Measurements from ENCODE around the gene RAP1GAP2.

RAP1GAP2 gene

DNA sequence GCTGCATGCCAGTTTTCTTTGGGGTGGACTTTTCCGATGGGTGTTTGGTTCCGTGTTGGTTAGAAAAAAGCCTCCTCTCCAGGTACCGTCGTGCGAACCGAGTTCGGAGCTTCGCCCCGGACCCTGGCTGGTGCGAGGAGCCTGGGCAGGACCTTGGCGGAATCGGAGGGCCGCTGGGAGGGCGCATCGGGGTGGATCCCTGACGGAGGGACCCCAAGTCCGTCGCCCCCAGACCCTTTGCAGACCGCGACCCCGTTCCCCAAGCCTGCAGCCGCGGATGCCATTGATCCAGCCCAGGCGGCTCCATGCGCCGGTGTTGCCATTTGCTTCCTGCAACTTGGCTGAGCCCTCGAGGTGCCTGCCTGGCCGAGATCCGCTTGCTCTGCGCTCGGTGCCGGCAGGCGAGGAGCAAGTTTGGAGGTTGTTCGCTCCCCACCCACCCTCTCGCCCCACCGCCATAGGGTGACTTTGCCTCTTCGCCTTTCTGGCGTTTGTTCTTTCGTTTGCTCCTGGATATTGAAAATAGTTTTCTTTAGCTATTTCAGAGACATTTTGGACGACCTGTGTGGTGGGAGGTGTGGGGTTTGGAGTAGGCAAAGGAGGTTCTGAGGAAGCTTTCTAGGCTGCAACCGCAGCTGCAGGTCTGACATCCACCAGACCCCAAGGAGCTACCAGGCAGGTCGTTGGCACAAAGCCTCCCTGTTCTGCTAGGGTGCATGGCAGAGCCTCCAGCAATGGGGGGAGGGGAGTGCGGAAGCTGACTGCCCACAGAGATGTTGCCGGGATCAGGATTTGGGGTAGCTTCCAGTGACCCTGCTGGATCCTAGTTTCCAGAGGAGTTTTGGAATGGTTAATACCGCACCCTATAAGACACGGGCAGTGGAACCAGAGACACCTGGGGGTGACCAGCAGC, 58.2 kb downstream of the RAP1GAP2 start:
- no peak for DNase-seq

DNA sequence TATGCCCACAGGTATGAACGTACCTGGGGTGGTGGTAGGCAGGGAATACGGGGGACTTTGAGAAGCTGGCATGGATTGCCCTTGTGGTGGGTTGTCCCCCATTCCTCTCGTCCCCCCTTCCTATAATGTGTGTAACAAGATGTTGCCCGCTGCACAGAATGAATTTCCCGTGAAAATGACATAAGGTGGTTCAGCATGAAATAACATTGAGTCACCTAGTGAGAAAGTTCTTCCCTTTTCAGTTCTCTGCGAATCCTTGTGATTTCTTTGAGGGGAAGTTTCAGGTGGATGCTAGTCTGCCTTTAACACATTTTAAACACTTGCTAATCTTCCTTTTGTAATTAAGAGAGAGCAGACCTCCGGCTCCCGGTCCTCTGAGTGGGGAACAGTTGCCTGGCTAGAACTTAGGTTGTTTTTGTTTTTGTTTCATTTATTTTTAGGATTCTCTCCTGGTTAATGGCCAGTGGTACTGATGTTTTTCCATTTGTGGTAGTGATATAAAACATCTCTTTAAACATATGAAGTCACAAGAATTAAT, 58.9 kb downstream of the RAP1GAP2 start:
- no peak for DNase-seq

DNA sequence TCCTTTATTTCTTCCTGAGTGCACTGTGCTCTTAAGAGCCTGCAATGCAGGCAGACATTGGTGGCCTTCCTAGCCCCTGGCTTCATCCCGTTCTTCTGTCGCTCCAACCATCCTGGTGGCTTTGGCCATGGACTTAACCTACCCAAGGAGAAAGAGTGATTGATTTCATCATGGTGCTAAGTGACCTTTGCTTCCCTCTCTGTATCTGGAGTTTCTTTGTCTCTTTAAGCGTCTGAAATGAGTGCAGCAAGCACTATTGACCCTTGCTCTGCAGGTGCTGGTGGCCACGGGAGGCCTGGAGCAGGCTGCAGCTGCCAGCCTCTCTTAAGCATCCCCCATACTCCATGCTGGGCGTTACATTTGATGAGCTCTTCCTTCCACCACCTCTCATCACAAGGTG, 60.5 kb downstream of the RAP1GAP2 start:
- DNase-seq, result no peak

DNA sequence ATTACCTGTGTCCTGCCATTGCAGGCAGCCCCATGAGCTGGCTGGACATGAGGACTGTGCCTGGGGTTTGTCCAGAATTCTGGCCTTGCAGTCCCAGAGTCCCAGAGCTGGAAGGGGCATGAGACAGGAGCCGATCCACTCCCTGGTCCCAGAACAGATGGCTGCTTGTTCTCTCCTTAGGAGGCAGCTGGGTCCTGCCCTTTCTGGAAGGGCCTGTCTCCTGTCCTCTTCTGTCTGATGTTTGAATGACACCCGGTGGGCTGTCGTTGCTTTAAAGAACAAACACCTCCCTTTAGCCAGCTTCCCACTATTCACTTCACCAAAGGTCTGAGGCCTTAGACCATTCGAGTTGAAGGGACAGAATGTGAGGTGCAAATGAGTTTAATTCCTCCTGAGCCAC, 63.8 kb downstream of the RAP1GAP2 start:
- DNase-seq, result no peak

DNA sequence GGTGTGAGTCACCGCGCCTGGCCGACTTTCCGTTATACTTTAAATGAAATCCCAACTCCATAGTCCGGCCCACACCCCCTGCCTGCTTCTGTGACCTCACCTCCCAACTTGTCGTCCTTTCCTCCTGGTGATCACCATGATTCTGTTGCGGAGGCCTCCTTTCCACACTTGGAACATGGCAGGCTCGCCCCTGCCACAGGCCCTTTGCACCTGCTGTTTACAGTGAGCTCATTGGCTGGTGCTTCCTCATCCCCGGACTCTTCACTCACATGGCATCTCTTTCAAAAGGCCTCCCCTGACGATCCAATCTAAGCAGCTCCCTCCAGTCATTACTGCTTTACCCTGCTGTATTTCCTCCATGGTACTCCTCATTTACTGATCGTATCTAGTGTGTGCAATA, 64.6 kb downstream of the RAP1GAP2 start:
- DNase-seq, result no peak

DNA sequence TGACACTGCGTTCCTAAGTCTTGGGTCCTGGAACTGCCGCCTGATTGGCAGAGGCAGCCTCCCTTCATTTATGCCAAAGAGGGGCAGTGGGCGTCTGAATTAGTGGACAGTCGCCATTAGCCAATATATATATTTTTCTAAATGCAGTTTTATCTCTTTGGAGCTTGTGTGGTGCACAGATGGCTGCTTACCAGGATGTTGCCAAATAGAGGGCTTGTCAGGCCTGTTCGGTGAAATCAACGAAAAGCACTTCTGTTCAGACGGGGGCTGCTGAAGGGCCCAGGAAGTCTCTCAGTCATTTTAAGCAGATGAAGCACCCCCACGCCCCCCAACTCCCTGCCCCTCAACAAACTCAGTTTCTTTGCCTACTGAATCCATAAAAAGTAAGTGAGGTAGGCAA, 66.0 kb downstream of the RAP1GAP2 start:
- DNase-seq, result no peak

DNA sequence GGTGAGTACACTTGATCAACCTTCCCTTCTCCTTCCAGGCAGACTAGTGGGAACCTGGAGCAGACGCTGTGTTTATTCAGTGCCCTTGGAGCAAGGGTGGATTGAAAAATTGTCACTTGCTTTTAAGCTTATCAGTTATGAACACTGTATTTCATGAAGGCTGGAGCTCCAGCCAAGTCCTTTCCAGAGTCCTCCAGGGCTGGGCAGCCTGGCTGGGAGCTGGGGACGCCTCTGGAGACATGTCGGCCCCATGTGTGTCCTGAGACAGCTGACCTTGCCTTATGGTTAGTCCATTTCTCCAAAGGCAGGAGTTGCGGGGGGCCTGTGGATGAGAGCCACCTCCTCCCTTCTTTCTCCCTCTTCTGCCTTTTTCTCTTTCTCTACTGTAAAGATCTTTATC, 67.0 kb downstream of the RAP1GAP2 start:
- no peak for DNase-seq

DNA sequence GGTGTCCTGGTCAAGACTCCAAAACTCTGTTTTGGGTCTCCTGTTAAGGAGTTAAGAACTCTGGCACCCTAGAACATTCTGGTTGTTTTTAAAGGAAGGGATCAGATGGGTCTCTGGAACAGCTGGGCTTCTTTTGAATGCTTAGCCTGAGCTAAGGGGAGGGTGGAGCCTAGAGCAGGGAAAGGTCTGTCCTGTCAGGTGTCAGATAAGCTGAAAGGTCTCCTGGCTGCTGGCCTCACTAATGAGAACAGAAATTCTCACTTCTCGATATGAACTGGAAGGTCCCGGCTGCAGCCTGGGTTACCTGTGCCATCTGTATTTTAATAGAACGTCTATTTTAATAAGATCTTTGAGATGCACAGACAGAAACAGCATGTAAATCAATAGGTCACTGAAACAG, 69.0 kb downstream of the RAP1GAP2 start:
- DNase-seq, result no peak

DNA sequence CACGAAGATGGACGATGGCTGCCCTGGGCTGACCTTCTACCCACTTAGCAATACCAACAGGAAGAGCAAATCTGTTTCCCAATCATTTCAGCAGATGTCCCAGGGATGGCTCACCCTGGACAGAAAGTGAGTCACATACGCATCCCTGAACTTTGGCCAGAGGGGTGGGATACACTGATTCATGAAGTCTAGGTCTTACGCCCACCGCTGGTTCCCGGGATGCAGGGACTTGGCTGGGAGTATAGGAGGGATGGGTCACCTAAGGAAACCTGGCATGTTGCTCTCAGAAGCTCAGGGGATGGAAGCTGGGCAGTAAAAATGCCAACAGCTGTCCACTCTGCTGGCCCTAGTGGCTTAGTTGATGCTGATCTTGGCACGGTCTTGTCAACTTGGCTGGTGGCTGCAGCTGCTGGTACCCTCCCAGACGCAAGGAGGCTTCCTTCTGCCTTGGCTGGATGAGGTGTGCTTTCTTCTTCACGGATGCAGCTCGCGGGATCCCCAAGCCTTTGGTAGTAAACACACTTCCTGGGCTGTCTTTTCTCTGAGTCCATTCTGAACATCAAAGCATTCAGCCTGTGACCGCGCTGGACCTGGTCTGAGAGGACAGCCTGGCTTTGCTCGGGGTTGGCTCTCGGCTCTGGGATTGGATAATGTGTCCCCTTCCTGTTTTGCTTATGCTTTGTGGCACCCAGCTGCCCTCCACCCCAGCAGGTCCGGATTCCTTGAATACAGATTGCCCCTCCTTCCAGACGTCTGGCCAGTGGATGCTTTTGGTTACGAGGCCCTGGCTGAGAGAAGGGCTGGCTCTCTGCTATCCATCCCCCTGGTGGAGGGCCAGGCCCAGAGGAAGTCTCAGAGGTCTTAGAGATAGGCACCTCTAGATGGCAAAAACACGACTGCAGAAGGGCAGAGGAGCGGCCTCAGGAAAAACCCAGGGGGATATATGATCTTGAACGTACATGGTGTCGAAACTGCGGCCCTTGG, 71.5 kb downstream of the RAP1GAP2 start:
- DNase-seq, result peak; percentile 15

DNA sequence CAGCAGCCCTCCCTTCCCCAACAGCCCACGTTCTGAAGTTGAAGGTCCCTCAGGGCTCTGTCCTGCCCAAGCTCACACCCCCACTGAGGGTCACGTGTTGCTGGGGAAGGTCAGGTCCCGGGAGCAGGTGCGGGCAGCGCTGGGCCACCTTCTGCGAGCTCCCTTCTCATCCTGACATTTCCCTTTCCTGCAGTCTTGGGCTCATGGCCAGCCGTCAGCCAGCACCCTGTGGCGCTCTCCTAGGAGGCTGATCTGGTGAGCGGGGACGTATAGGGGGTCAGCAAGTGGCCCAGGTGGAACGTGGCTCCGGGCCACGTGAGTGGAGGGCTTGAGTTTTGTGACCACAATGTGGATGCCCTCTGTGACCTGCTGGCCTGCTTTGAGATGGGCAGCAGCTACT, 73.4 kb downstream of the RAP1GAP2 start:
- no peak for DNase-seq

DNA sequence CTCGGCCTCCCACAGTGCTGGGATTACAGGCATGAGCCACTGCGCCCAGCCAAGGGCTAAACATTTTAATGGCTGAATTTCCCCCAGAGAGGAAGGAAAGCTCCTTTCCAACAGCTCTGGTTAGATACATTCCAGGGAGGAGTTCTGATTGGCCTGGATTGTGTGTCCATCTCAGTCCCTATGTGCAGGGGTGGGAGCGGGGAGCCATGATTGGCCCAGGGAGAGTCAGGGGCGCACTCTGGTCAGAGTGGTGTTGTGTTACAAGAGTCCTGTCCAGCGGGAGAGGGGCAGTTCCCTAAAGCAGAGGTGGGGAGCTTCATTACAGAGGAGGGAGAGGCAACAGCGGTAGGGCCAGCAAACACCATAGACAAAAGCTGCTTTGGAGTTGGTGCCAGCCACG, 75.0 kb downstream of the RAP1GAP2 start:
- no peak for DNase-seq

DNA sequence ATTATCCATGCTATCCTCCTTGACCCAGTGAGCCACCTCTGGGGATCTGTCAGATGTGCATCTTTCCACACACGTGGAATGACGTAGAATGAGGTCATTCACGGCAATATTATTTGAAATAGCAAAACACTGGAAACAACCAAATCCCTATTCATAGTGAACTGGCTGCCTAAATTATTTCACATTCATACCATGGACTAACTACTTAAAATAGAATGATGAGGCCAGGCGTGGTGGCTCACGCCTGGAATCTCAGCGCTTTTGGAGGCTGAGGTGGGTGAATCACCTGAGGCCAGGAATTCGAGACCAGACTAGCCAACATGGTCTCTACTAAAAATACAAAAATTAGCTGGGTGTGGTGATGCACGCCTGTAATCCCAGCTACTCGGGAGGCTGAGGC, 75.5 kb downstream of the RAP1GAP2 start:
- no peak for DNase-seq

DNA sequence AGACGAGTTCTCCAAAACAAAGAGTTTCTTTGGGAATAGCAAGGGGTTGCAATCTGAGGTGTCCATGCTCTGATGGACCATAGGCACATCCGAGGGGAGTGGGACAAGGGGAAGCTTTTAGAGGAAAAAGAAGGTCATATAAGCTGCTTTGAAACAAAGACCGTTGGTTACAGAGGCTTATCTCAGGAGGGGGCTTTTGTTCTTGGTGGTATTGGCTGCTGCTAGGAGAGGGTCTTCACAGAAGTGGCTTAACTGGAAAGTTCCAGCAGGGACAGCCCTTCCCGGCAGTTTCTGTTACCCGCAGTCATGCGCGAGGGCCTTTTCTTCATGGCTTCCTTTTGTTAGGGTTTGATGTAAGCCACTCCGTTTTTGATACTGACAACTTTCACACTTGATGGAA, 76.0 kb downstream of the RAP1GAP2 start:
- DNase-seq, result no peak

DNA sequence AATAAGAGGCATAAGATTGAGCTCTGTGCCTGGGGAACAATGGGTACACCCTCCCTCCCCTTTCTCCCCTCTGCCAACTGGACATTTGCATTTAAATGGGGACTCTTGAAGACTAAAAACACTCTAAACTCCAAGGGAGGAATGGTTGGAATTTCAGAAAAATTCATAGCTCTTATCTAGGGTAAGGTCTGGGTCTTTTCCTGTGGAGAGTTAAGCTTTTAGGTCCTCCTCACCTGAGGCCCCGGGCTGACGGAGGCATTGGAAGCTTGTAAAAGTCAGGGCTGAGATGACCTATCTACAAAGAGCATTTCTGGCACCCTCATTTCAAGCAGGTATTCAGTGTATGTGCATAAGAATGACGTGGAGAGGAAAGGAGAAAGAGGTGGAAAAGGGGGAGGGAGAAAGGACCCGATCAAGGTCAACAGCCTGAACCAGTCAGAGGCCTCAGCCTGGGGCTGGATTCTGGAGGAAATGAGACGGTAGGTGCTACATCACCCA, 78.0 kb downstream of the RAP1GAP2 start:
- DNase-seq, result no peak

DNA sequence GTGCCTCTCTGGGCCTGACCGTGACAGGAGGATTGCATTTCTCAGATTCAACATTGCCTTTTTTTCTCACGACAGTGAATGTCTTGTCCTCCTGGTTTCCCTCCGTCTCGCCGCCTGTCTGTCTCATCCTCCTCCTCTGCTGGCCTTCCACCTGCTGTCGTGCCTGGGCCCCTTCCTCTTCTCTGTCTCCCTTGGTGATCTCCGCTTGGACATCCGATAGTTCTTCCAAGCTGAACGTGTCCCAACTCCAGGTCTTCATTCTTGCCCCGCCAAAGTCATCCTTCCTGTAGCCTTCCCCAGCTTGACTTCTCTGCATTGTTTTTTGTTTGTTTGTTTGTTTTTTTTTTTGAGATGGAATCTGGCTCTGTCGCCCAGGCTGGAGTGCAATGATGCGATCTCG, 79.4 kb downstream of the RAP1GAP2 start:
- DNase-seq, result no peak

DNA sequence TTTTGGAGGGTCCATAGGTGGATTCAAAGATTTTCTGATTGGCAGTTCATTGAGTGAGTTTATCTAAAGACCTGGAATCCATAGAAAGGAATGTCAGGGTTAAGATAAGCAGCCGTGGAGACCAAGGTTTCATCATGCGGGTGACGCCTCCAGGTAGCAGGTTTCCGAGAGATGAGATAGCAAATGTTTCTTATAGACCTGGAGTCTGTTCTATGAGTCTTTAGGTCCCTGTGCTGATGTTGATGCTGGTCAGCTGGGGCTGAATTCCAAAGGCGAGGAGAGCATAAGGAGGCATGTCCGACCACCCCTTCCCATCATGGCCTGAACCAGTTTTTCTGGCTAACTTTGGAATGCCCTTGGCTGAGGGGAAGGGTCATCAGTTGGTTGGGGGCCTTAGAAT, 80.2 kb downstream of the RAP1GAP2 start:
- DNase-seq, result no peak

DNA sequence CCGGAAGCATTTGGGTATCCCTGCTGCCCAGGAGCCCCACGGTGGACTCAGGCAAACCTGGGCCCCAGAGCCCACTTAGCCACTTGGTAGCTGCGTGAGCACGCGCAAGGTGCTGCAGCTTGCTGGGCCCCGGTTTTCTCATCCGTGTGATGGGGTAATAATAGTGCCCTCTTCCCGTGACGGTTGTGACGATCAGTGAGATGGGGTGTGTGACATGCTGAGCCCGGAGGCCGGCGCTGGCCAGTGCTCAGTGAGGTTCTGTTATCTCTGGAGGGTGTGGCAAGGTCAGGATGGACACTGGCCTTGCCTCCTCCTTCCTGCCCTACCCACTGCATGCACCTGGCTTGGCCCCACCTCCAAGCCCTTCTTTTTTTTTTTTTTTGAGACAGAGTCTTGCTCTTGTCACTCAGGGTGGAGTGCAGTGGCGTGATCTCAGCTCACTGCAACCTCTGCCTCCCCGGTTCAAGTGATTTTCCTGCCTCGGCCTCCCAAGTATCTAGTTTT, 82.6 kb downstream of the RAP1GAP2 start:
- DNase-seq, result no peak

DNA sequence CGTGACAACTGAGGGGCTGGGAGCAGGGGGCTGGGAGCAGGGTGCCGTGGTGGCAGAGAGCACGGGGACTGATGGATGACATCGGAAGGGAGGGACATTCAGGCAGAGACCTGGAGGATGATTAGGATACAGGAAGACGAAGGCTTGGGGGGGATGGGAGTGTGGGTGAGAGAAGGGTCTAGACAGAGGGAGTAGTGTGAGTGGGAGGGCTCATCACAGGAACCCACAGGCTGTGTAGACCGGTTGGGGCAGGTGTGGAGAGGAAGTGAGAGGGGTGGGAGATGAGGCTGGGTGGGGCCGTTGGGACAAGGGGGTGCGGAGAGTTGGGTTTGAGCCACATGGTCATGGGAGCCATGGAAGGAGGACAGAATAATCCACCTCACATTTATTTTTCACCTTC, 83.8 kb downstream of the RAP1GAP2 start:
- no peak for DNase-seq

DNA sequence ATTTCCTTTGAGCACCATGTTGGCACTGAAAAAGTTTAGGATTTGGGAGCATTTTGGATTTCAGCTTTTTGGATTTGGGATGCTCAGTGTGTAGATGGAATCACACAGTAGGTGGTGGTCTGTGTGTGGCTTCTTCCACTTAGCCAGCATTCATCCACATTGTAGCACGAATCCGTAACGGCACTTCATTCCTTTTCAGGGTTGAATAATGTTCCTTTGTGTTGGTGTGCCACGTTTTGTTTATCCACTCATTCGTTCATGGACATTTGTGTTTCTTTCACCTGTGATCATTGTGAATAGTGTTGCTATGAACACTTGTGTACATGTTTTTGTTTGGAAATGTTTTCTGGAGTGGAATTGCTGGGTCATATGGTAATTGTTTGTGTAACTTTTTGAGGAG, 85.1 kb downstream of the RAP1GAP2 start:
- no peak for DNase-seq

DNA sequence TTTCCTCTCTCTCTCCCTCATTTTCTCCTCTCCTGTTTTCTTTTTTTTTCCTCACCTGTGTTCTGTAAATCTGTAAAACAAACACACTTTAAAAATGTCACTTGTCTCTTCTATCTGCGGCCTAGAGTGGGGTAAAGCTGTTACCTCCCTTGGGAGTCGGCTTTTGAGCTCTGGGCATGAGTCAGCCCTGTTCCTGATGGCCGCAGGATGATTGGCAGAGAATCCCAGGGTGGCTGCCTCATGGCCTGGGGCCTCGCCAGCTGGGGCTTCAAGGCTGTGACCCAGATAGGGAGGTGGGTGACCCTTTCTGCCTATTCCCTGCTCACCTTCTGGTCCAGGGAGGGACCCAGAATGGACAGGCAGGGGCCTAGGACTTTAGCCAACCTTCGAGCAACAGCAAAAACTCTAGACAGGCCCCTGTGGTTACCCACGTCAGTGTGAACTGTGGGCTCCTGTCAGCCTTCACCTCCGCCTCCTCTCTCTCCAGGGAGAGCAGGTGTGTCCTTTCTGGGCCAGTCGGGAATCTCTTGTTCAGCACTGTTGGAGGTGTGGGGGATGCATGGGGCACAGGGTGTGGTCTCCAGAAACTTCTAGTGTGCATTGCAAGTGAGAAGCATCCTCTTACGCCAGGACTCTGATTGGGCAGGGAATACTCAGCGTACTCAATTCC, 87.4 kb downstream of the RAP1GAP2 start:
- DNase-seq, result no peak

DNA sequence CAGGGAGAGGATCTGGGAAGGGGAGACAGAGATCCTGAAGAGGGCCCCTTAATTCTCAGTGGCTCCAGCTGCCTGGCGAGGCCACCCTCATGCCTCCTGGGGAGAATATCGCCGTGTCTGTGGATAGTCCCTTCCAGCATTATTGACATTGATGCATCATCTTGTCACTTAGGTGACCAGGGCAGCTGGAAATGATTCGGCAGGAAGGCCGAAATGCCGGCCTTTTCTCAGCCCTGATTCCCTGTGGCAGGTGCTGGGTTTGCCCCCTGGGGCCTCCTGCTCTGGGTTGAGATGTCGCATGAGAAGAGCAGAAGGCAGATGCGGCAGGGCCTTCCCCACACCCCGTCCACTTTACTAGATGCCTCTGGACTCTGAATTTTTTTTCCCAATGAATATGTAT, 89.5 kb downstream of the RAP1GAP2 start:
- no peak for DNase-seq

DNA sequence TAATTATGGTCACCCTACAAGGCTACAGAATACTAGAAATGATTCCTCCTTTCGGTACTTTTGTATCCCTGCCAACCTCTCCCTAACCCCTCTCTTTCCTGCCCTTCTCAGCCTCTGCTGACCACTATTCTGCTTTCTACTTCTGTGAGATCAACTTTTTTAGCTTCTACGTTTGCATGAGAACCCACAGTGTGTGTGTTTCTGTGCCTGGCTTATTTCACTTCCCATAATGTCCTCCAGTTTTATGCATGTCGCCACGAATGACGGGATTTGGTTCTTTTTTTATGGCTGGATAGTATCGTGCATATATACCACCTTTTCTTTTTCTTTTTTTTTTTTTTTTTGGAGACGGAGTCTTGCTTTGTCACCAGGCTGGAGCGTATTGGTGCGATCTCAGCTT, 92.1 kb downstream of the RAP1GAP2 start:
- no peak for DNase-seq

DNA sequence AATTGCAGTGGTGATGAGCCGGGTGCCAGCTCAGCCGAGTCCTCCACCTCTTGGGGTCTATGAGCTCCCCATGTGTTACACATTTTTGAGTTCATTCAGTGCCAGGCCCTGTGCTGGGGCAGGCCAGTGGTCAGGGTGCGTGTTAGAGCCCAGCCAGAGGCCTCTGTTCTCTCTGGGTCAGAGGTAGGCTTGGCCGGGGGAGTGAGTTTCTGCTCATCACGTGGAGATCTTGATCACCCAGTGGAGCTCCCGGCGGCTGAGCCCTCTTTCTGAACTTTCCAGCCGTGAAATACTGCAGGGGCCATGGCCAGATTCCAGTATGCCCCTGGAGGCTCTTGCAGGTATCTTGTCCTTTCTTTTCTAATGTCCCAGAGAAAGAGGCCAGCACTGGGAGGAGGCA, 93.0 kb downstream of the RAP1GAP2 start:
- DNase-seq, result no peak
